Right forelimb (tissue), 1 donor: ENCODE measurements around the gene TAS2R60.
"Not testable (repeated sequence)": the region's sequence is repeated elsewhere in the genome, so short reads cannot be mapped to it uniquely, and the experiment has no call there.

Source experiments
- DNase-seq: peaks from one replicate; pipeline ENCODE4 v3.0.0-alpha.2; 2018

The TAS2R60 gene

DNA sequence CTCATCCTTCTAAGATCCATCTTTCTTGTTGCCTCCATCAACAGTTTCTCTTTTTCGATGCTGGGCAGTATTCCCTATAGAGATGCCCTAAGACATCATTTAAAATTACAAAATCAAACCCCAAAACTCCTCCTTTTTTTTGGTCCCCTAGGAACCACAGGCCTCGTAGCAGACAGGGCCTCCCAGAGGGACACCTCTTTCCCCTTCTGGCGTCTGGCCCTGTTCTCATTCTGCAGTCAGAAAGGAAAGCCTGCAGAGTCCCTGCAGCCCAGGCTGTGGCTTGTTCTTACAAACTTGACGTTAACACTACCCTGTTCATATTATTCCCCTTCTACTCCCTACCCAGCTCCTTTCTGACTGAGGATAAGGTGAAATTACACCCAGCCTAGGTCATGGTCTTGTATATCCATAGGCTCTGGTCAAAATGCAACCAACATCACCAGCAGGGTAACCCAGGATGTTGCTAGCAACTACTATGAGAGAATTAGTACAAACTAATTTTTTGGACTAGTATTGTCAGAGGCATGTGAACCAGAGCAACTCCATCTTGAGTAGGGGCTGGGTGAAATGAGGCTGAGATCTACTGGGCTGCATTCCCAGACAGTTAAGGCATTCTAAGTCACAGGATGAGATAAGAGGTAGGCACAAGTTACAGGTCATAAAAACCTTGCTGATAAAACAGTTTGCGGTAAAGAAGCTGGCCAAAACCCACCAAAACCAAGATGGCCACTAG, 31.1 kb upstream of the TAS2R60 start:
- DNase-seq, result no peak

DNA sequence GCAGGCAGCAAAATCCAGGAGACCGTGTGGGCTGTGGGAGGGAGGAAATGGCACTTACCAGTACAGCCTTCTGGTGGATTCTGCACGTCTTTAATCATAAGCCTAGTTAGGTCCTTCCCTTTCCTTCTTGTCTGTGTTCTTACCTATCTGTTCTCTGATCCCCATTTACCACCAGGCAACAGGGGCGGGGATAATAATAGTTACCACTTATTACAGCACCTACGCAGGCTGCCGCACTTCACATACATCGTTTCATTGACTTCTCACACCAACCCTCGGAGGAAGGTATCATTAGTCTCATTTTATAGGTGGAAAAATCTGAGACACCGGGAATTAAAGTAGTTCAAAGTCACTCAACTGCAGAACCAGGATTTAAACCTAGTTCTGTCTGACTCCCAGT, 30.1 kb upstream of the TAS2R60 start:
- no peak for DNase-seq

DNA sequence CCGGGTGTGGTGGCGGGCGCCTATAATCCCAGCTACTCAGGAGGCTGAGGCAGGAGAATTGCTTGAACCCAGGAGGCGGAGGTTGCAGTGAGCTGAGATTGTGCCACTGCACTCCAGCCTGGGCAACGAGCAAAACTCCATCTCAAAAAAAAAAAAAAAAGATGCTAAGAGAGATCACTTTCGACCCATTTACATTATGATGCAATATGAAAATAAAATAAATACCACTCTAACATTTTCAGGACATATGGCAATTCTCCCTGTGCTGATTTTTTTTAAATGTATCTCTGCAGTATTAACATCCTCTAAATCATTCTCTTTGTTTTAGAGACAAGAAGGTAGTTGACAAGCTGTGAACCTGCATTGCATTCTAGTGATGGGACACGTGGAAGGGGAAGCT, 28.0 kb upstream of the TAS2R60 start:
- DNase-seq, result not testable (repeated sequence)

DNA sequence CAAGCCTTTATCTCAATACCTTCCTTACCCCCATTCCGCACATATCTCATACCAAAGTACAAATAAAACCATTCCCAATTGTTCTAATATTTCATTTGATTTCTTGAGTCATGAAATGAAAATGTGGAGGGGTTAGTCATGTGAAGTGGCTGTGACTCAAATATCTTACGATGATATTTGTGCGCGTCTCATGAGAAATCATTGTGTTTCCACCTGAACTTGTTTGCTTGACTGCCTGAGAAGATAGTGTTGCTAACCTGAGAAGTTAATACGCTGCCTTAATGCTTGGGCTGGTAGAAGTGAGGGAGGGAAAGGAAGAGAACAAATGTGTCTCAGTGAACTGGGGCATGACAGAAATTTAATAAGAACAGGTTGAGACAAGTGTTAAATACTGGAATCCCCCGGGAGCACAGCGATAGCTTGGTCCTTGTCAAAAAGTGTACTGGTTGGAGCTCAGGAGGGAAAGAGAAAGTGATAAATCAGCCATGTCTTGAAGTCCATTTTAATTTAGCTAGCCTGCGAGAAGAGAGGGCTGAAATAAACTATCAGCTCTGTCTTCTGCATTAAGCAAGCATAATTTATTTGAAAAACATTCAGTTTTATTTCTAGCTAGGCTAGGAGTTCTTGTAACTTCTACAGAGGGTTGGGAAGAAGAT, 27.4 kb upstream of the TAS2R60 start:
- no peak for DNase-seq

DNA sequence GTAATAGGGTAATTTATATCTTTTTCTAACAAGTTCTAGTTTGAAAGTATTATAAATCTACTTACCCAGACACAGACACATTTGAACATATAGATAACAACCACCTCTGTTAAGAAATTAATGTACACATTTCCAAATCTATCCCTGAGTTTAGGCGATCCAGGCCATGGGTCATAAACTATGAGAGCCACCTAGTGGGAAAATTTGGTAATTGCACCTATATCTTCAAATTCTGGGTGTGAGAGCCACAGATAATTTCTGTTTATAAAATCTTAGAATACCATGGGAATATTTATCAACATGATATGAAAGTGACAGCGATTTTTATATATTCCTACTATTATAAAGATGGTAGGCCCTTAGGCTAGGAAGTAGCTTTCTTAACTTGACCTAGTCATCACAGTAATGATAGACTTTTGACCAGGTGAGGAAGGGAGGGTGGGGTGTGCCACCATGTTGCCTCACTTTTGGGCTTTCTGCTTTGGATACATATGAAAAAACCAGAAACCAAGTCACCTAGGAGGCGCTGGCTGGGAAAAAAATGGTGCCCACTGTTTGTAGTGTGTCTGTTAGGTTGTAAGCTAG, 26.6 kb upstream of the TAS2R60 start:
- DNase-seq, result no peak

DNA sequence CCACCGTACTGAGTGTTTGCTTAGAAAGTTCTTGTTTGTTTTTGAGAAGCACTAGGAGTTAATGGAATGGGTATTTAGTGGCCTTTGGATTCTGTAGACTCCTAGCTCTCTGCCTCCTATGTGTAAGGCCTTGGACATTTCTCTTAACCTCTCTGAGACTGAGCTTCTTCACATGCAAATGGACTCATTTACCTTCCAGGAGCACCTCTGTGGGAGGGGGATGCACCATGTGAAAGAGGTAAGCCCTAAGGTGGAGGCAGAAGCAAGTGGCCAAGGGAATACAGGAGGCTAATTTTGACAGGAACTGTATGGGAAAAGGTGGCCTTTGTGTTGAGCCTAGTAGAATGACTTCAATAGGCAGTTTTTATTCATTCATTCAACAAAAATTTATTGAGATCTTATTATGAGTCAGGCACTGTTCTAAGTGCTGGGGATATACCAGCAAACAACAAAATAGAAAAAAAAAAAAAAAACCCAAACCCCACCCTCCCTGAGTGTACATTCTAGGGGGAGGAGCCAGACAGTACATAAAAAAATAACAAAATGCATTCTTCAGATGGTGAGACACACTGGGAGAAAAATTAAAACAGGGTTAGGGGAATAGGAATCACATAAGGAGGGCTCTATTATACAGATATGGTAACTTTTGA, 25.4 kb upstream of the TAS2R60 start:
- DNase-seq, result no peak

DNA sequence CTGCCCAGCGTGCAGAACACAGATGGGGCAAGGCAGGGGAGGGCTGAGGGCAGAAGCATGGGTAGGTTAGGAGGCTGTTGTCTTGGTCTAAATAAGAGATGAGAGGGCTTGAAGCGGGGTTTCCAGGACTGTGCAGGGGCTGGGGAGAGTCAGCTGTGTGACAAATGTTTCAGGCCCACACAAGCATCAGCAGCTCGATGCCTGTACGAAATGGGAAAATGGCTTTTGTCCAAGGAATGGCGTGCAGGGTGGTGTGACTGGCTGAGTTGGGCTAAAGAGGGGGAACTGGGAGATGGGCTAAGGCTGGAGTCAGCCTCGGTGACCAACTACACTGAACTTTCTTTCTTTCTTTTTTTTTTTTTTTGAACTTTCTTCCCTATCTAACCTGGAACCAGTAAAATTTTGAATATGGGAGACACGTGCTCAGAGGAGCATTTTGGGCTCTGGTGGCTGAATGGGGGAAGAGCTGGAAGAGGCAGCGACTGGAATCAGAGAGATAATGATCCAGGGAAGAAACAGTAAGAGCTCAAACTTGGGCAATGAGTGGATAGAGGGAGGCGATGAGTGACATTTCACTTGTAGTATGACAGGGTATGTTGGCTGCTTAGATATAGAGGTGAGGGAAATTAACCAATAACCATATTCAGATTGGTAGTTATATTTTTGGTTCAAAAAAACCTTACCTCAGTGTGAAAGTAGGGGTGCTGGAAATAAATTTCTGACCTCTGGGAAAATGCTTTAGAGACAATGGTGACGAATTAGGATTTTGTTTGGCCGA, 24.4 kb upstream of the TAS2R60 start:
- DNase-seq, result no peak

DNA sequence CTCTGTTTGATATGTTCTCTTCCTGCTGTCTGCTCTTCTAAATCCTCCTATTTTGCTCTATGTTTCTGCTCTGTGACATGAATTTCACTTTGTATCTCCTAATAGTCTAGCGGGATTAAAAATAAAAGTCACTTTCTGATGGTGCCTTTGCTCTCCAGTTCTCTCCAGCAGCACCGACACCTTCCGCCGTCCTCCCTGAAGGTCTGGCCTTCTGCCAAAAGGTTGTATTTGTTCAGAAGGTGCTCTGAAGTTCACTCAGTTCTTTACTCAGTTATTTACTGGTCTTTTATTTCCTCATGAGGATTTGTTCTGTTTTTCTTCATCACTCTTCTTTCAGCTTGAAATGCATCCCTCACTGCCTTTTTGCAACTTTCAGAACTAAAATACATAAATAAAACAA, 23.4 kb upstream of the TAS2R60 start:
- DNase-seq, result no peak

DNA sequence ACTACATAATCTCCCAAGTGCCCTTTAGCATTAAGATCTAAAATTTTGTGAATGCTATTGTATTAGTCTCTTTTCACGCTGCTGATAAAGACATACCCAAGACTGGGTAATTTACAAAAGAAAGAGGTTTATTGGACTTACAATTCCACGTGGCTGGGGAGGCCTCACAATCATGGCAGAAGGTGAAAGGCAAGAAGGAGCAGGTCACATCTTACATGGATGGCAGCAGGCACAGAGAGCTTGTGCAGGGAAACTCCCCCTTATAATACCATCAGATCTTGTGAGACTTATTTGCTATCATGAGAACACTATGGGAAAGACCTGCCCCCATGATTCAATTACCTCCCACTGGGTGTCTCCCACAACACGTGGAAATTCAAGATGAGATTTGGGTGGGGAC, 22.6 kb upstream of the TAS2R60 start:
- not testable (repeated sequence) for DNase-seq

DNA sequence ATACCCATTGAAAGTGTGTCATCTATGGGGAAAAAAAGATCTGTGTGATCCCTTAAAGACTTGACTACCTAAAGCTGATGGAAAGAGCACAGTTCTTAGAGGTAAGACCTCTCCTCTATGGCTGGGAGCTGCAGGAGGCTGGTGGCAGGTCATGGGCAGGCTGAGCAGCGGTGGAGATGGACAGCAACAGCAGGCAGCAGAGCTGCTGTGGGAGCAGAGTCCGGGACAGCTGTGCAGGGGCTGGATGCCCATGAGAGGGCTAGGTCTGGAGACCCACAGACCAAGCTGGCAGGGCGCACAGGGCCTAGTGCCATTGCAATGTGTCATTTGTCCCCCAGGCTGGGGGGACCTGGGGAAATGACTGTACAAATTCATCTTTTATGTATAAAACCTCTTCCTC, 21.2 kb upstream of the TAS2R60 start:
- no peak for DNase-seq

DNA sequence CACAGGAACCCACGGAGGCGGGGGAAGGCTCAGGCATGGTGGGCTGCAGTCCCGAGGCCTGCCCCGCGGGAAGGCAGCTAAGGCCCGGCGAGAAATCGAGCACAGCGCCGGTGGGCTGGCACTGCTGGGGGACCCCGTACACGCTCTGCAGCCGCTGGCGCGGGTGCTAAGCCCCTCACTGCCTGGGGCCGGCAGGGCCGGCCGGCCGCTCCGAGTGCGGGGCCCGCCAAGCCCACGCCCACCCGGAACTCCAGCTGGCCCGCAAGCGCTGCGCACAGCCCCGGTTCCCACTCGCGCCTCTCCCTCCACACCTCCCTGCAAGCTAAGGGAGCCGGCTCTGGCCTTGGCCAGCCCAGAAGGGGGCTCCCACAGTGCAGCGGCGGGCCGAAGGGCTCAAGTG, 18.8 kb upstream of the TAS2R60 start:
- DNase-seq, result not testable (repeated sequence)

DNA sequence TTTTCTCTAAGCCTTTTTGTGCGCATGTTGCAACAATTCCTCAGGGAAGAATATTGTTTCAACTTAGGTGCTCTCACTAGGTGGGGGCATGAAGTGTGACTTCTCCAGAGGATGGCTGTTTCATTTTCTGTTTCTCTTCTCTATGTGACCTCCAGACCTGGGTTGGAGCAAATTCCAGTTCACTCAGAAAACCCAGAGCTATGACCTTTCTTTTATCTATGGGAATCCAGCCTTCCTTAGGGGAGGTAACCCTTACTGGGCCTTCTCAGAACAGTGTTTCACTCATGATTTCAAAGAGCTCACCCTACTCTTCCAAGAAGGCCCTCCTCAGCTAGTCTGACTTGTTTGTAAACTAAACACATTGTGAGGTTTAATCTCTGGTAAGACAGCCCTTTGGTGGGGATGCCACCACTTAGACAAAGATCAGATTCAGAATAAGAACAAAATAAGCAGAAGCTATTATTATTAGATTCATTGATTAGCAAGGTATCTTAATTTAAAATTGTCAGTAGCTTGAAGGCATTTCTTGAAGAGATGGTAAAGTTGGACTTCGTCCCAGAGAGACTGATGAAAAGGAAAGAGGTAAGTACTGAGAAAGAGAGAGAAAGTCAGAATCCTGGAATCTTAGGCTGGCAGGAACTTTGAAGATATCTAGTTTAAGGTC, 16.6 kb upstream of the TAS2R60 start:
- DNase-seq, result no peak

DNA sequence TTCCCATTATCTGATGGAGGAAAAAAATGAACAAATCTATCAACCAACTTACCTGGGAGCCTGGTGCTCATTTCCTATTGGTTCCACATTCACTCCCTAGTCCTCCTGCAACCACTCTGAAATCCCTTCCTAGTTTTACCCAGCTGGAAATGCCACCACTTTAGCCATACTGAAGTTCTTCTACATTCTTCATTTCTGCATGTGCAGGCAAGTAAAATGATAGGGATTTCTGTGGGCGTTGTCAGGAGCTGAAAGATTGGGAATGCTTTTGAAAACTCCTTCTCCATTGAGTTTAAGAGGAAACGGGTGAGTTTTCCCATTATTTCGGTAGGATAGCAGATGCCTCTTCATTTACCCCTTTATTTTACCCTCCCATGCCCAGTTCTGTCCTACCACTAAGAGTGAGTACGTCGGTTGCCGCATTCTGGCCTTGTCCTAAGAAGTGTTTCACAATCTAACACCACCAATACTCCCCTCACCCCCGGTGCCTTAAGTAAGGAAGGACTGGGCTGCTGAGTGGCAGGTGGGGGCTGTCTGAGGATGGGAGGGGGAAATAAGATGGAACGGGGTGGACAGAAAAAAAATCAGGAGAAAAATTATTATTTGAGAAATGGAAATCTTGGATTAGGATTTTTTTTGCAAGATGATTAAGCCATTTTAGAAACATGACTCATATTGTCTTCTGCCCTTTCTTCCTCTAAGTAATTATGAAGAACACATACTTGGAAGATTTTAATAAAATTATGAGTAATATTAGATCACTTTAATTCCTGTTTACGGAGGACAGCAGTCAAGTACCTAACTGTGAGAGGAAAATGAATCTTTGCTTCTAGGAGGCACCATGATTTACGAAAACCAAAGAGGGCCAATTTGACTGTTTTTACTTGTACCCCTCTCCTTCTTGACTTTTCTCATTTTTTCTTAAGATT, 13.2 kb upstream of the TAS2R60 start:
- DNase-seq, result no peak

DNA sequence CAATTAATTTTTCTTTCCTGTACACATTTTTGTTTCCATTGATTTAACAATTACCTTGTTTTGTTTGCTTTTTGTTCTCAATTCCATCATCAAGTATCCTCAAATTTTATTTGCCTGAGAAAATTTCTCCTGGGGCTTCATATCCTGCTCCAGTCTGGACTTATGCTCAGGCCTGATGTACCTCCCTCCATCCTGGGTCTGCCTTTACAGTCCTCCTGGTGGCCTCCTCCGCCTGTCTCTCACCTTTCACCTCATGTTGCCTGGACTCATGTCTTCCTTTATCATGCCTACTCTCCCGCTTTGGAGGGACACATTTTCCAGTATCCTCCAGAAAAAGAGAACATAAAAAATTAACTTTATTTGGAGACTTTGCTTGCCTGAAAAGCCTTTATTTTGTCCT, 12.1 kb upstream of the TAS2R60 start:
- DNase-seq, result no peak

DNA sequence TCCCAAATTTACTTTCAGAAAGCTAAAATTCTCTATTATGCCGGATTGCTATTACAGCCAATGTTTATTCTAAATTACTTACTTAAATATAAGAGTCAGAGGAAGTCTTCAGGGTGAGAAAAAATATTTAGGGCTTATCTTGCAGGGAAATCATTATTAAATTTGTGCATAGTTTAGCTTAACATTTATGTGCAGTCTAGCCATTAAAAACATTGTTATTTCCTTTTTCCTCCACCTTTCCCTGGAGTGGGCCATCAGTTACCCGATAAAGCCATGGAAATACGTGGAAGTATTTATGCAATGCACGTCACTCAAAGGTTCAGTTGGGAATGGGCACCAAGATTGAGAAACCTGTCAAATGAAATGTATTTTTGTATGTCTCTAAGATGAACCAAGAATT, 9.5 kb upstream of the TAS2R60 start:
- DNase-seq, result no peak

DNA sequence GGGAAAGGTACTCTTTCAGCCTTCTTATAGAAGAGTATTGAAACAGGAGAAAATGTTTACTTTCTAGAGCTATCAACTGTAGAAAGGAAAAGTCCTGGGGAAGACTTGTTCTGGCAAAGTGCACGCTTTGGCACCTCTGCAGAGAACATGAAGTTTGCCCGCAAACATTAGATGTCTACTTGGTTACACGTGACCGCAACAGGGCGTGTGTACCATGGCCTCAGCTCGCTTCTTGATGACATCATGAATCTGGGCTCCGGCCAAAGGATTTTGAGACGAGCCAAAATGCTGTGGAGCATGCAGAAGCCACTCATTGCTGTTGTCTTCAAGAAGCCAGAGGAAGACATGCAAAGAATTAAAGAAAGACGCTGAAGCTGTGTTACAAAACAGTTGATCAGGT, 8.6 kb upstream of the TAS2R60 start:
- DNase-seq, result no peak

DNA sequence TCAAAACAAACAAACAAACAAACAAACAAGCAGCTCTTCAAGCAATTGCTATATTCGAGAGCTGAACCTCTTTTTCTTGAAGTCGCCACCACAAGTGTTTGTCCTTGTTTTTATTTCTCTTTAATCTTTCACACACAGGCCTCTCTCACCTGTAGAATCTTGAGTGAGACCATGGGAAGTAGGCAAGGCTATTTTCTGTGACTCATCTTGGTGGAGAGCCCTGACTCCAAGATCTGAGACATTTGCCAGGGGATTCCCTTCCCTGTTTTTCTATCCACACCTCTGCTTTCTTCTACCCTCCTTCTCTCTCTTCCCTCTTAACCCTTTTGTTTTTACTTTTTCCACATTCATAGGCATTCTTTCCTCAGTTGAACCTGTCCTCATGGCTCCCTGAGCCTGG, 8.0 kb upstream of the TAS2R60 start:
- no peak for DNase-seq

DNA sequence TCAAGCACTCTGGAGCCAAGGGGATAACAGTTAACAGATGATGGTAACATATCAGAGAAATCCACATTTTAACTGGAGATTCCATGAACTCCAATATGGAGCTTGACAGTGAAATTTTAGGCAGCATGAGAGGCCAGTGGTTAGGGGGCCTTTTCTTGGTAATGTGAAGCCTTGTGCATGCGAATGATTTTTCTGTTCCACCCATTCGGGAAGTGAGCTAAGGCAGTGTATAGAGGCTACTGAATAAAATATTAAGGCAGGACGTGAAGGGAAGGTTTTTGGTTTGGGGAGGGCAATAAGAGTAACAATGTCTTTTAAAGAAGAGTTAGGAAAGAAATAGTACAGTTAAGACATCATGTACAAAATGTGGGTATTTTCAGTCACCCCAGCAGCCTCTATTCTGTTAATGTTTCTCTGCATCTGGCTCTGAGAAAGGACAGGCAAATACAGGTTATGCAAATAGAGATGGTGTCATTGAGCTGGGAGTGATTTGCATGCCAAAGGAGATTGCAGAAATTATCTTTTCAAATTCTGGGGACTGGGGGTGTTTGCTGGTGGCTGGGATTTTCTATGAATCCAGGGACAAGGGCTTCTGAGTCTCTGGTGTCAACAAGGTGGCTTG, 6.8 kb upstream of the TAS2R60 start:
- DNase-seq, result no peak

DNA sequence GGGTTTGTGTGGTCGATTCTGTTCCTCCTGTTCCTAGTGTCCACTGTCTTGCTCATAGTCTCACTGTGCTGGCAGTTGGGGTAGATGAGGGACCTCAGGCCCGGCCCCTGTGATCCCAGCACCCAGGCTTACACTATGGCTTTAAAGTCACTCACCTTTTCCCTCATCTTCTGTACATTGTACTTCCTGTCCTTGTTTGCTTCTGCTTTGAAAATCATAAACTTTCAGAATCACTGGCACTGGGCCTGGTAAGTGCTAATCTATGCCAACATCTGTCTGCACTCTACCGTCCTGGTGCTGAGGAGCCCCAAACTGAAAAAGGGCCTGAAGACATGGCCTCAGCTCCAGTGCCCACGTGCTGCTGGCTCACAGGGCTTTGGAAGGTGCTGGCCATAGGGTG, 5.7 kb upstream of the TAS2R60 start:
- no peak for DNase-seq

DNA sequence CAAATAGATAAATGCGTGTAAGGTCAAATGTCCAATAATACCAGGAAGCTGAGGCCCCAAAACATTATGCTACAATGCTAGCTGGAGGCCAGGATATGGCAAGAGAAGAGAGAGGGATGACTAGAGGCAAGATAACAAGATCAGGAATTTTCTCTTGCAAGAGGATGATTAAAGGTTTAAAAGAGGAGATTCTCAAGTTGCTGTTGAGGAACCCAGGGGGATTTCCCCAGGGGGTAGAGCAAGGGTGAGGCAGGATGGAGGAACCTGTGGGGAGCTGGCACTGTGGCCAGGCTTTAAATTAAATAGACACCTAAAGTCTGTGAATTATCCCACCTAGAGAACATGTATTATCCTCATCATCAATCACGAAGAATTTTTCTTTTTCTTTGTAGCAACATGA, 3.4 kb upstream of the TAS2R60 start:
- no peak for DNase-seq
